Kidney (tissue), 14 donors: ENCODE measurements around the gene ASPG. TPM values are rescaled to one million over a fixed set of nuclear protein-coding genes. Genes with fewer than 3 reads are reported as not detected.

Experiments used
- DNase-seq, 5 donors: peaks; one replicate each; pipeline ENCODE4 v3.0.0-alpha.2; 2013 to 2020
- FAIRE-seq: peaks from 2 replicates; lab custom pipeline; 2012; peaks lifted over from hg19 to GRCh38; lab: Jason Lieb, UNC
- H3K27ac ChIP-seq, 2 donors: one replicate each; pipeline ENCODE4 v1.7.0; 2013; ENCODE audit warnings: low read depth in 2 of 2, low read length in 2 of 2, inconsistent platforms in 1 of 2
- H3K27me3 ChIP-seq: one replicate; pipeline ENCODE4 v1.7.1; 2013; ENCODE audit warnings: low read length, inconsistent platforms; ENCODE audit not compliant: control insufficient read depth, insufficient read depth
- H3K36me3 ChIP-seq, 3 donors: one replicate each; pipeline versions ENCODE4 v1.7.0 to v1.7.1; 2013; ENCODE audit warnings: low read length in 3 of 3, control low read depth in 1 of 3, inconsistent platforms in 1 of 3; ENCODE audit not compliant: insufficient read depth in 3 of 3, control insufficient read depth in 2 of 3
- H3K4me1 ChIP-seq, 3 donors: one replicate each; pipeline versions ENCODE4 v1.7.0 to v1.7.1; 2013; ENCODE audit warnings: low read length in 3 of 3, inconsistent platforms in 1 of 3, low read depth in 1 of 3; ENCODE audit not compliant: control insufficient read depth in 2 of 3, insufficient read depth in 2 of 3
- H3K4me3 ChIP-seq, 3 donors: one replicate each; pipeline versions ENCODE4 v1.7.0 to v1.8.1; 2013; ENCODE audit warnings: low read length in 3 of 3, control low read depth in 1 of 3, inconsistent platforms in 1 of 3
- H3K9ac ChIP-seq, 3 donors: one replicate each; pipeline versions ENCODE4 v1.7.0 to v1.7.1; 2013; ENCODE audit warnings: low read length in 3 of 3, control low read depth in 1 of 3, inconsistent platforms in 1 of 3
- H3K9me3 ChIP-seq, 3 donors: one replicate each; pipeline versions ENCODE4 v1.7.0 to v1.7.1; 2013; ENCODE audit warnings: low read length in 3 of 3, control low read depth in 1 of 3, inconsistent platforms in 1 of 3; ENCODE audit not compliant: control insufficient read depth in 2 of 3, insufficient read depth in 1 of 3
- intact Hi-C: fragments of 100-400 bp; cut with DNase I; formaldehyde crosslinking; loops from one replicate; pipeline ENCODE4 v1.11.1; 2022
- polyA plus RNA-seq: library from polyadenylated mRNA; stranded (reverse); fragments of 350-450 nt; fragmentation: Illumina TruSeq; extraction: RNeasy Lipid Tissue Mini Kit (QIAGEN cat#74804); gene quantifications from one replicate; pipeline ENCODE4 v1.2.3, GENCODE V29; 2014; ENCODE audit warnings: low read depth, low replicate concordance; ENCODE audit not compliant: insufficient read depth
- total RNA-seq: library from RNA; stranded (reverse); fragmentation: NEBNext Ultra II Directional; extraction: Animal tissue kit (Norgen Biotek cat#: 25700); gene quantifications from one replicate; pipeline ENCODE4 v1.2.1, GENCODE V29; 2021
- TF ChIP-seq, protein P1 (sequence below): IDR thresholded peaks from 3 replicates; pipeline ENCODE4 v1.5.1; 2012; ENCODE audit warnings: mild to moderate bottlenecking, moderate library complexity, borderline replicate concordance; ENCODE audit not compliant: insufficient read depth; ENCODE audit errors: extremely low read depth
- donor health status: control.
- donor health status: control.
- donor health status: control.
- donor health status: control.
- donor health status: control.
- donor health status: DM: yes; HTN: yes; CAD: no.
- donor health status: Normal renal cell carcinoma (clear cell type).

Gene ASPG
- total and polyA plus RNA-seq, 2 donors from 2014 or later: 2.5 to 58.1 TPM

DNA sequence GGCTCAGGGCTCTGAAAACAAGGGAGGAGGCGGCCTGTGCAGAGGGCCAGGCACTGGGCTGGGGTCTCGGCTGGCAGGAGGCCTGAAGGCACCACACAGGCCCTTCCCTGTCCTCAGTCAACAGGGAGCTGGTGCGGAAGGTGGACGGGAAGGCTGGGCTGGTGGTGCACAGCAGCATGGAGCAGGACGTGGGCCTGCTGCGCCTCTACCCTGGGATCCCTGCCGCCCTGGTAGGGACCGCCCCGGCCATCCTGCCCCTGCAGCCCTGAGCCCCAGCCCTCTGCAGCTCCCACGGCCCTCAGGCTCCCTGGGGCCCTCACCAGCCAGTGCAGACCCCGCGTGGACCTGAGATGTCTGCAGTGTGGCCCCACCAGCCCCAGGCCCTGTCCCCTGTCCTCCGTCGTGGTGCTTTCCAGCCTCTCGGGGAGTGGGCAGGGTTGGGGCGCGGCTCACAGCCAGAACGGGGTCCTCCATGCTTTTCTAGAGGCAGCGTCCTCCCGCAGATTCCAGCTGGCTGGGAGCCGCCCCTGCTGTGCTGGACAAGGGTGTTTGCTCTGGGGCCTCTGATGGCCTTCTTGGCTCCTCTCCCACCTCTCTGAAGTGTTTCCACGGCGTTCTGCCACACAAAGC, 18.1 kb downstream of the ASPG start:
- TF ChIP-seq, protein P1, sequence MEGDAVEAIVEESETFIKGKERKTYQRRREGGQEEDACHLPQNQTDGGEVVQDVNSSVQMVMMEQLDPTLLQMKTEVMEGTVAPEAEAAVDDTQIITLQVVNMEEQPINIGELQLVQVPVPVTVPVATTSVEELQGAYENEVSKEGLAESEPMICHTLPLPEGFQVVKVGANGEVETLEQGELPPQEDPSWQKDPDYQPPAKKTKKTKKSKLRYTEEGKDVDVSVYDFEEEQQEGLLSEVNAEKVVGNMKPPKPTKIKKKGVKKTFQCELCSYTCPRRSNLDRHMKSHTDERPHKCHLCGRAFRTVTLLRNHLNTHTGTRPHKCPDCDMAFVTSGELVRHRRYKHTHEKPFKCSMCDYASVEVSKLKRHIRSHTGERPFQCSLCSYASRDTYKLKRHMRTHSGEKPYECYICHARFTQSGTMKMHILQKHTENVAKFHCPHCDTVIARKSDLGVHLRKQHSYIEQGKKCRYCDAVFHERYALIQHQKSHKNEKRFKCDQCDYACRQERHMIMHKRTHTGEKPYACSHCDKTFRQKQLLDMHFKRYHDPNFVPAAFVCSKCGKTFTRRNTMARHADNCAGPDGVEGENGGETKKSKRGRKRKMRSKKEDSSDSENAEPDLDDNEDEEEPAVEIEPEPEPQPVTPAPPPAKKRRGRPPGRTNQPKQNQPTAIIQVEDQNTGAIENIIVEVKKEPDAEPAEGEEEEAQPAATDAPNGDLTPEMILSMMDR: no peak
- H3K4me3 ChIP-seq: no peak overlapping the region
- H3K27ac ChIP-seq: no peak overlapping the region
- H3K36me3 ChIP-seq: no peaks in the 10 kb centered on the region
- H3K9me3 ChIP-seq: no peaks in the 10 kb centered on the region
- DNase-seq (peak in 1 of 5 donors; percentile 74), FAIRE-seq (no peak)
- no peak overlapping the region for H3K9ac ChIP-seq
- no peaks in the 10 kb centered on the region for H3K27me3 ChIP-seq
- H3K4me1 ChIP-seq: no peaks in the 10 kb centered on the region
- intact Hi-C loops: no loop called here

DNA sequence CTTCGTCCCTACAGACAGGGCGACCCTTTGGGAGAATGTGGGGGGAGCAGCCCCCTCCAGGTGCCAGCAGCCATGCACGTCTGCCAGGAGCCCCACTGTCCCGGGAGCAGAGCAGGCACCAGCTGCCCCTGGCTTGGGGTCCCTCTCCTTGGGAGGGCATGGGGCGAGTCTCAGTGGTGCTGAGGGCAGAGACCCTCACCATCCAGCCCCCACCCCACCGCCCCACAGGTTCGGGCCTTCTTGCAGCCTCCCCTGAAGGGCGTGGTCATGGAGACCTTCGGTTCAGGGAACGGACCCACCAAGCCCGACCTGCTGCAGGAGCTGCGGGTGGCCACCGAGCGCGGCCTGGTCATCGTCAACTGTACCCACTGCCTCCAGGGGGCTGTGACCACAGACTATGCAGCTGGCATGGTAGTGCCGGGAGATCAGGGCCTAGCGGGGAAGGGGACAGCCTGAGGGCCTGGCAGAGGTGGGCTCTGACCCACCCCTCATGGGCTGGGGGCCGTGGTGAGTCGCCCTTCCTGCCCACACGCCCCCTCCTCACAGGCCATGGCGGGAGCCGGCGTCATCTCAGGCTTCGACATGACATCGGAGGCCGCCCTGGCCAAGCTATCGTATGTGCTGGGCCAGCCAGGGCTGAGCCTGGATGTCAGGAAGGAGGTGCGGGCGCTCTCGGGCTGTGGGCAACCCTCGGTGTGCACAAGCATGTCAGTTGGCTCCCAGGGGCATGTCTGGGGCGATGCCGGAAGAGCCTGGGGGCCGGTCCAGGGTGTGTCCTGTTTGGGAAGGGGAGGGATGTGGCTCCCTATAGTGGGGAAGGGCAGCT, 18.8 kb downstream of the ASPG start:
- no peak overlapping the region for H3K9ac ChIP-seq
- no peaks in the 10 kb centered on the region for H3K4me1 ChIP-seq
- no peaks in the 10 kb centered on the region for H3K27me3 ChIP-seq
- TF ChIP-seq, protein P1: no peak
- H3K27ac ChIP-seq: no peak overlapping the region
- H3K4me3 ChIP-seq: no peak overlapping the region
- DNase-seq (peak in 2 of 5 donors; percentile 51 to 62), FAIRE-seq (no peak)
- no peaks in the 10 kb centered on the region for H3K9me3 ChIP-seq
- no peaks in the 10 kb centered on the region for H3K36me3 ChIP-seq
- intact Hi-C loops: no loop called here

DNA sequence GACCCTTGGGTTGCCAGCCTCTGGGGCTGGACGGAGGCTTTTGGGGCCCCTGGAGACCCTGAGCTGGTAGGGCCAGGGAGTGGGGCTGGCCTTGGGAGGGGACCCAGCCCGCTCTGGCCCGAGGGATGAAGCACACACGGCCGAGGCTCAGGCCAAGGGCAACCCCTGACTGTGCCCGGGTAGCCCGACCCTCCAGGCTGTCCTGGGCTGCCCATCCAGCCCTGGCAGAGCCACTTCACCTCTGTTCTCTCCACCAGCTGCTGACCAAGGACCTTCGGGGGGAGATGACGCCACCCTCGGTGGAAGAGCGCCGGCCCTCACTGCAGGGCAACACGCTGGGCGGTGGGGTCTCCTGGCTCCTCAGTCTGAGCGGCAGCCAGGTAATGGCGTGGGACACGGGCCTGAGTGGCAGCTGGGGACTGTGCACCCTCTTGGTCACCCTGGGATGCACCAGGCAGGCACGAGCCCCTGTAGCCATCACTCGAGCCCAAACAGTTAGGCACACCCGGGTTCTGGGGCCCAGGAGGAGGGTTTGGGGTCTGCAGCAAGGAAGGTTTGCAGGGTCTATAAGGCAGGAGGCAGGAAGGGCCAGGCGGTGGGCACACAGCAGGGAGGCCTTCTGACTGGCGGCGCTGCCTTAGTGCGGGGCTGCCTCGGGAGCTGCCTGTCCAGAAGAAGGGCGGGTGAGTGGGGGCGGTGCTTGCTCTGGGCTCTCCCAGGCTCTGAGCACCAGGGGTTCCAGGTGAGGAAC, 19.7 kb downstream of the ASPG start:
- H3K36me3 ChIP-seq: no peaks in the 10 kb centered on the region
- FAIRE-seq (no peak), DNase-seq (peak in 1 of 5 donors; percentile 66)
- no peaks in the 10 kb centered on the region for H3K4me1 ChIP-seq
- no peaks in the 10 kb centered on the region for H3K27me3 ChIP-seq
- no peak overlapping the region for H3K27ac ChIP-seq
- no peak overlapping the region for H3K9ac ChIP-seq
- intact Hi-C loops: no loop called here
- no peak overlapping the region for H3K4me3 ChIP-seq
- TF ChIP-seq, protein P1: no peak
- H3K9me3 ChIP-seq: no peaks in the 10 kb centered on the region
